Parathyroid adenoma (tissue), 2 donors: ENCODE measurements around the gene H6PD.

Experiments used
- H2AFZ ChIP-seq: fragments of 300-600 bp; sonication (generic); one replicate; pipeline ENCODE4 v1.7.0; 2017; ENCODE audit warnings: antibody characterized with exemption, mild to moderate bottlenecking
- H3K27ac ChIP-seq: fragments of 300-600 bp; sonication (generic); one replicate; pipeline ENCODE4 v1.7.0; 2017
- H3K27me3 ChIP-seq: fragments of 300-600 bp; sonication (generic); one replicate; pipeline ENCODE4 v1.7.0; 2017; ENCODE audit warnings: low read length; ENCODE audit not compliant: control insufficient read depth, insufficient read depth
- H3K36me3 ChIP-seq: fragments of 300-600 bp; sonication (generic); one replicate; pipeline ENCODE4 v1.7.0; 2017; ENCODE audit warnings: low read length; ENCODE audit not compliant: control insufficient read depth, insufficient read depth
- H3K4me1 ChIP-seq: fragments of 300-600 bp; sonication (generic); one replicate; pipeline ENCODE4 v1.7.0; 2017; ENCODE audit warnings: control low read depth
- H3K4me2 ChIP-seq: fragments of 300-600 bp; sonication (generic); one replicate; pipeline ENCODE4 v1.7.0; 2017; ENCODE audit warnings: low read length
- H3K4me3 ChIP-seq: fragments of 300-600 bp; sonication (generic); one replicate; pipeline ENCODE4 v1.7.0; 2017; ENCODE audit warnings: low read depth, low read length
- H3K79me2 ChIP-seq: fragments of 300-600 bp; sonication (generic); one replicate; pipeline ENCODE4 v1.7.0; 2017; ENCODE audit warnings: control low read depth
- H3K9ac ChIP-seq: fragments of 300-600 bp; sonication (generic); one replicate; pipeline ENCODE4 v1.7.0; 2017; ENCODE audit warnings: mild to moderate bottlenecking
- H3K9me3 ChIP-seq: fragments of 300-600 bp; sonication (generic); one replicate; pipeline ENCODE4 v1.7.0; 2017; ENCODE audit warnings: low read length; ENCODE audit not compliant: control insufficient read depth
- CTCF ChIP-seq: fragments of 300-600 bp; sonication (generic); IDR thresholded peaks from one replicate; pipeline ENCODE4 v1.7.0; 2017; ENCODE audit warnings: antibody characterized with exemption, mild to moderate bottlenecking
- donor health status: primary hyperparathyroidism.

Gene H6PD

GRCh38 chr1:9242338-9242969 lies 7.9 kb downstream of the H6PD start:
- no peak overlapping the region for H3K9ac ChIP-seq

GRCh38 chr1:9243066-9243739 lies 8.6 kb downstream of the H6PD start:
- H3K79me2 ChIP-seq = peaks cover 2% of the 10 kb centered on the region
- peaks cover 5% of the 10 kb centered on the region for H3K4me1 ChIP-seq
- no peaks in the 10 kb centered on the region for H3K9me3 ChIP-seq
- no peaks in the 10 kb centered on the region for H3K36me3 ChIP-seq
- H3K27me3 ChIP-seq = no peaks in the 10 kb centered on the region
- H3K4me2 ChIP-seq = peak overlapping the region; percentile 65
- H3K4me3 ChIP-seq = peak overlapping the region; percentile 48
- peak overlapping the region; percentile 64 for H2AFZ ChIP-seq
- TF ChIP-seq CTCF = no peak
- H3K27ac ChIP-seq = peak overlapping the region; percentile 80
- H3K9ac ChIP-seq = no peak overlapping the region

More at GRCh38 chr1:9242338-9242969, 7.9 kb downstream of the H6PD start:
- H3K4me3 ChIP-seq = peak overlapping the region; percentile 48
- TF ChIP-seq CTCF = no peak
- no peaks in the 10 kb centered on the region for H3K9me3 ChIP-seq
- peak overlapping the region; percentile 80 for H3K27ac ChIP-seq
- peaks cover 5% of the 10 kb centered on the region for H3K4me1 ChIP-seq
- H2AFZ ChIP-seq = peak overlapping the region; percentile 64
- no peaks in the 10 kb centered on the region for H3K27me3 ChIP-seq
- H3K79me2 ChIP-seq = peaks cover 2% of the 10 kb centered on the region
- H3K4me2 ChIP-seq = peak overlapping the region; percentile 65
- H3K36me3 ChIP-seq = no peaks in the 10 kb centered on the region

- Histone ChIP-seq H3K27me3 (no peaks in the 10 kb centered on the region), H3K4me2 (peak overlapping the region; percentile 27), H3K4me3 (no peak overlapping the region), H3K79me2 (peaks cover 2% of the 10 kb centered on the region), H2AFZ (no peak overlapping the region), H3K36me3 (no peaks in the 10 kb centered on the region), H3K4me1 (peaks cover 5% of the 10 kb centered on the region), H3K9me3 (no peaks in the 10 kb centered on the region), H3K27ac (no peak overlapping the region), H3K9ac (no peak overlapping the region)
- TF ChIP-seq CTCF = no peak
These were observed 10.1 kb downstream of the H6PD start for GRCh38 chr1:9244501-9245229.

GRCh38 chr1:9245230-9245619 lies 10.7 kb downstream of the H6PD start:
- Histone ChIP-seq H3K79me2 (peaks cover 2% of the 10 kb centered on the region), H3K27me3 (no peaks in the 10 kb centered on the region), H3K4me2 (no peak overlapping the region), H3K36me3 (no peaks in the 10 kb centered on the region), H3K9ac (no peak overlapping the region), H3K9me3 (no peaks in the 10 kb centered on the region), H3K4me1 (peaks cover 5% of the 10 kb centered on the region), H3K4me3 (no peak overlapping the region), H2AFZ (no peak overlapping the region), H3K27ac (no peak overlapping the region)
- TF ChIP-seq CTCF = no peak
